Astrocyte (in vitro differentiated cells and primary cell): ENCODE data around the gene MAFB. TPM values are rescaled to one million over a fixed set of nuclear protein-coding genes. Genes with fewer than 3 reads are reported as not detected.

Experiments
- DNase-seq: peaks from one replicate; pipeline ENCODE4 v3.0.0-alpha.2; 2010; ENCODE audit warnings: low read depth
- FAIRE-seq: peaks from 2 replicates; lab custom pipeline; 2011; peaks lifted over from hg19 to GRCh38; lab: Jason Lieb, UNC
- H2AFZ ChIP-seq: 2 replicates; pipeline ENCODE4 v1.6.0; 2012; ENCODE audit warnings: low read depth, low read length, inconsistent platforms
- H3K27ac ChIP-seq: 2 replicates; pipeline ENCODE4 v1.5.1; 2011; ENCODE audit warnings: low read depth, low read length, inconsistent platforms
- H3K27me3 ChIP-seq: 2 replicates; pipeline ENCODE4 v1.6.0; 2011; ENCODE audit warnings: low read length, inconsistent platforms; ENCODE audit not compliant: insufficient read depth
- H3K36me3 ChIP-seq: 2 replicates; pipeline ENCODE4 v1.5.1; 2011; ENCODE audit warnings: low read length, inconsistent platforms; ENCODE audit not compliant: insufficient read depth
- H3K4me1 ChIP-seq: 2 replicates; pipeline ENCODE4 v1.5.1; 2011; ENCODE audit warnings: low read length, inconsistent platforms; ENCODE audit not compliant: insufficient read depth
- H3K4me2 ChIP-seq: 2 replicates; pipeline ENCODE4 v1.6.0; 2012; ENCODE audit warnings: low read length, inconsistent platforms
- H3K4me3 ChIP-seq: 2 replicates; pipeline ENCODE4 v1.5.1; 2011; ENCODE audit warnings: low read depth, mild to moderate bottlenecking, low read length, inconsistent platforms; ENCODE audit not compliant: insufficient read depth
- H3K79me2 ChIP-seq: 2 replicates; pipeline ENCODE4 v1.6.0; 2012; ENCODE audit warnings: mild to moderate bottlenecking, low read length, inconsistent platforms; ENCODE audit not compliant: insufficient read depth
- H3K9ac ChIP-seq: 2 replicates; pipeline ENCODE4 v1.6.0; 2012; ENCODE audit warnings: mild to moderate bottlenecking, low read length, inconsistent platforms
- H3K9me3 ChIP-seq: 2 replicates; pipeline ENCODE4 v1.5.1; 2012; ENCODE audit warnings: low read depth, mild to moderate bottlenecking, low read length, inconsistent platforms; ENCODE audit not compliant: insufficient read depth
- H4K20me1 ChIP-seq: 2 replicates; pipeline ENCODE4 v1.6.0; 2012; ENCODE audit warnings: low read length, inconsistent platforms; ENCODE audit not compliant: insufficient read depth
- H3K27ac Mint-ChIP-seq: one replicate; pipeline ENCODE4 v1.8.0; 2021; ENCODE audit warnings: mild to moderate bottlenecking, mixed read lengths; ENCODE audit not compliant: unreplicated experiment
- H3K27me3 Mint-ChIP-seq: one replicate; pipeline ENCODE4 v1.8.0; 2021; ENCODE audit warnings: low read depth, mixed read lengths; ENCODE audit not compliant: unreplicated experiment
- H3K36me3 Mint-ChIP-seq: one replicate; pipeline ENCODE4 v1.8.0; 2021; ENCODE audit warnings: low read depth, mixed read lengths; ENCODE audit not compliant: unreplicated experiment
- H3K4me1 Mint-ChIP-seq: one replicate; pipeline ENCODE4 v1.8.0; 2021; ENCODE audit warnings: low read depth, mixed read lengths; ENCODE audit not compliant: unreplicated experiment
- H3K4me3 Mint-ChIP-seq: one replicate; pipeline ENCODE4 v1.8.0; 2021; ENCODE audit warnings: mild to moderate bottlenecking, moderate library complexity, mixed read lengths; ENCODE audit not compliant: unreplicated experiment
- H3K9me3 Mint-ChIP-seq: one replicate; pipeline ENCODE4 v1.8.0; 2021; ENCODE audit warnings: mild to moderate bottlenecking, mixed read lengths; ENCODE audit not compliant: unreplicated experiment
- CTCF ChIP-seq: IDR thresholded peaks from 2 replicates; pipeline ENCODE4 v1.5.1; 2011; ENCODE audit warnings: low read depth, mild to moderate bottlenecking, inconsistent platforms, low read length, moderate library complexity; ENCODE audit not compliant: insufficient read depth
- EZH2 ChIP-seq: IDR thresholded peaks from 2 replicates; pipeline ENCODE4 v1.6.1; 2012; ENCODE audit warnings: mild to moderate bottlenecking, low read length, inconsistent platforms; ENCODE audit not compliant: insufficient read depth
- total RNA-seq: library from RNA; stranded (reverse); gene quantifications from 2 replicates; pipeline ENCODE4 v1.2.1, GENCODE V29; 2021

Gene MAFB
- total RNA-seq, 1 donor from 2014 or later, result 2.9 TPM

GRCh38 chr20:40659567-40659966, 29.5 kb downstream of the MAFB start:
- H2AFZ ChIP-seq, result no peak overlapping the region
- peaks cover 39% of the 10 kb centered on the region for H3K27me3 Mint-ChIP-seq
- H3K79me2 ChIP-seq, result no peaks in the 10 kb centered on the region
- TF ChIP-seq EZH2 (no peak), CTCF (no peak)
- FAIRE-seq (no peak), DNase-seq (no peak)
- H3K27ac Mint-ChIP-seq, result no peak overlapping the region
- no peaks in the 10 kb centered on the region for H4K20me1 ChIP-seq
- no peak overlapping the region for H3K9ac ChIP-seq
- H3K27ac ChIP-seq, result no peak overlapping the region
- peaks cover 2% of the 10 kb centered on the region for H3K9me3 Mint-ChIP-seq
- no peak overlapping the region for H3K4me3 Mint-ChIP-seq
- peaks cover 6% of the 10 kb centered on the region for H3K4me1 Mint-ChIP-seq
- no peaks in the 10 kb centered on the region for H3K27me3 ChIP-seq
- no peak overlapping the region for H3K4me2 ChIP-seq
- no peaks in the 10 kb centered on the region for H3K36me3 Mint-ChIP-seq
- no peaks in the 10 kb centered on the region for H3K4me1 ChIP-seq
- H3K9me3 ChIP-seq, result no peaks in the 10 kb centered on the region
- no peaks in the 10 kb centered on the region for H3K36me3 ChIP-seq
- no peak overlapping the region for H3K4me3 ChIP-seq

DNA sequence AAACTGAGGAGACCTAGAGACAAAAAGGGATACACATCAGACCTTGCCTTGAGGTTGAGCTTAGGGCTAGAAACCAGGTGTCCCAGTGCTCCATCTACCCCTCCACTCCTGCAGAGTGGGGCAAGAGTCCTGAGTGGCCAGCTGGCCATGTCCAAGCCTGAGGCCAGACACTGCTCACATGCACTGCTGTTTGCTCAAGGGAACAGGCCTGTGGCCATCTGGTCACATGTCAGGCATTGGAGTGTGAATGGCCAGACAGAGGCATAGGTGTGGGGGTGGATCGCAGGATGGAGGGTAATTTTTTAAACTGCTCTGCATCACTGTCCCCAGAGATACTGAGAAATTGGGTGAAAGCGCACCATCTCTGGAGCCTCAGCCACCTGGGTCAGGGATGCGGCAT, 30.5 kb downstream of the MAFB start:
- no peaks in the 10 kb centered on the region for H3K36me3 Mint-ChIP-seq
- H3K79me2 ChIP-seq, result no peaks in the 10 kb centered on the region
- no peaks in the 10 kb centered on the region for H3K9me3 ChIP-seq
- peaks cover 40% of the 10 kb centered on the region for H3K27me3 Mint-ChIP-seq
- H3K9me3 Mint-ChIP-seq, result peaks cover 2% of the 10 kb centered on the region
- H3K36me3 ChIP-seq, result no peaks in the 10 kb centered on the region
- FAIRE-seq (no peak), DNase-seq (no peak)
- peaks cover 6% of the 10 kb centered on the region for H3K4me1 Mint-ChIP-seq
- H4K20me1 ChIP-seq, result no peaks in the 10 kb centered on the region
- H3K9ac ChIP-seq, result no peak overlapping the region
- TF ChIP-seq EZH2 (no peak), CTCF (no peak)
- no peak overlapping the region for H3K27ac Mint-ChIP-seq
- H2AFZ ChIP-seq, result no peak overlapping the region
- no peak overlapping the region for H3K4me3 ChIP-seq
- no peak overlapping the region for H3K4me2 ChIP-seq
- H3K4me1 ChIP-seq, result no peaks in the 10 kb centered on the region
- no peak overlapping the region for H3K27ac ChIP-seq
- H3K27me3 ChIP-seq, result no peaks in the 10 kb centered on the region
- no peak overlapping the region for H3K4me3 Mint-ChIP-seq

GRCh38 chr20:40657526-40657925, 31.5 kb downstream of the MAFB start:
- Mint-ChIP-seq H3K36me3 (no peaks in the 10 kb centered on the region), H3K4me1 (peaks cover 10% of the 10 kb centered on the region), H3K4me3 (no peak overlapping the region), H3K27me3 (peaks cover 30% of the 10 kb centered on the region), H3K27ac (no peak overlapping the region), H3K9me3 (peaks cover 2% of the 10 kb centered on the region)
- TF ChIP-seq EZH2 (no peak), CTCF (no peak)
- H3K4me2 ChIP-seq, result no peak overlapping the region
- no peak overlapping the region for H2AFZ ChIP-seq
- FAIRE-seq (no peak), DNase-seq (no peak)
- H3K27me3 ChIP-seq, result no peaks in the 10 kb centered on the region
- H3K4me3 ChIP-seq, result no peak overlapping the region
- H3K79me2 ChIP-seq, result no peaks in the 10 kb centered on the region
- H3K4me1 ChIP-seq, result no peaks in the 10 kb centered on the region
- no peaks in the 10 kb centered on the region for H4K20me1 ChIP-seq
- no peak overlapping the region for H3K27ac ChIP-seq
- H3K9ac ChIP-seq, result no peak overlapping the region
- H3K9me3 ChIP-seq, result no peaks in the 10 kb centered on the region
- H3K36me3 ChIP-seq, result no peaks in the 10 kb centered on the region
